Epithelial cell of proximal tubule (primary cell): Measurements from ENCODE around the gene KLK6. TPM values are rescaled to one million over a fixed set of nuclear protein-coding genes. Genes with fewer than 3 reads are reported as not detected.
"Not testable (repeated sequence)": the region's sequence is repeated elsewhere in the genome, so short reads cannot be mapped to it uniquely, and the experiment has no call there.

Experiments
- DNase-seq: peaks from one replicate; pipeline ENCODE4 v3.0.0-alpha.2; 2011; ENCODE audit warnings: low read depth
- H3K4me3 ChIP-seq: 2 replicates; pipeline ENCODE4 v1.5.1; 2011; ENCODE audit warnings: low read depth, mild to moderate bottlenecking, low read length
- CTCF ChIP-seq: conservative IDR thresholded peaks from 2 replicates; pipeline ENCODE4 v1.5.1; 2012; ENCODE audit warnings: low read depth, mild to moderate bottlenecking, low read length
- total RNA-seq: library from RNA; depleted of rRNA; stranded (reverse); fragments of >200 nt; gene quantifications from 2 replicates; pipeline ENCODE4 v1.2.3, GENCODE V29; 2015

Gene KLK6
- total RNA-seq, 1 donor from 2014 or later, result 32.2 TPM

GRCh38 chr19:50979758-50980157 is 10.4 kb upstream of the KLK6 start:
- TF ChIP-seq CTCF, result no peak
- no peak overlapping the region for H3K4me3 ChIP-seq
- DNase-seq, result no peak

GRCh38 chr19:50978772-50979390 is 9.5 kb upstream of the KLK6 start:
- DNase-seq, result no peak
- TF ChIP-seq CTCF, result no peak
- no peak overlapping the region for H3K4me3 ChIP-seq

DNA sequence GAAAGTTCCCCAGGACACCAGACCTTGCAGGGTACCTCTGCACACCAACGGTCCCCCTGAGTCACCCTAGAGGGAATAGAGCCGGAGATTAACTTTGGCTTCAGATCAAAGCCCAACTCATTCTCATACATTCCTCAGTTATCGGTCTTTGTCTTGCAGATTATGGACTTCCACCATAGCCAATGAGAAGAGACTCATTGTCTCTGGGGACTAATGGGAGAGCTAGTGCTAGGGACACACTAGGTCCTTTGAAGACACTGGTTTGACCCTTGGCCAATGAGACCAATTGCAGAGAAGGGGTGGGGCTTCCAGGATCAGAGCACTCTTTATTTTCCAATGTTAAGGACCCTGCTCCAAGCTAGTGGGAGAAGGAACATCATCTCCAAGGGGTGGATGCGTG is 8.2 kb upstream of the KLK6 start:
- TF ChIP-seq CTCF, result no peak
- DNase-seq, result no peak
- no peak overlapping the region for H3K4me3 ChIP-seq

GRCh38 chr19:50975766-50976165 is 6.4 kb upstream of the KLK6 start:
- no peak for DNase-seq
- TF ChIP-seq CTCF, result no peak
- no peak overlapping the region for H3K4me3 ChIP-seq

DNA sequence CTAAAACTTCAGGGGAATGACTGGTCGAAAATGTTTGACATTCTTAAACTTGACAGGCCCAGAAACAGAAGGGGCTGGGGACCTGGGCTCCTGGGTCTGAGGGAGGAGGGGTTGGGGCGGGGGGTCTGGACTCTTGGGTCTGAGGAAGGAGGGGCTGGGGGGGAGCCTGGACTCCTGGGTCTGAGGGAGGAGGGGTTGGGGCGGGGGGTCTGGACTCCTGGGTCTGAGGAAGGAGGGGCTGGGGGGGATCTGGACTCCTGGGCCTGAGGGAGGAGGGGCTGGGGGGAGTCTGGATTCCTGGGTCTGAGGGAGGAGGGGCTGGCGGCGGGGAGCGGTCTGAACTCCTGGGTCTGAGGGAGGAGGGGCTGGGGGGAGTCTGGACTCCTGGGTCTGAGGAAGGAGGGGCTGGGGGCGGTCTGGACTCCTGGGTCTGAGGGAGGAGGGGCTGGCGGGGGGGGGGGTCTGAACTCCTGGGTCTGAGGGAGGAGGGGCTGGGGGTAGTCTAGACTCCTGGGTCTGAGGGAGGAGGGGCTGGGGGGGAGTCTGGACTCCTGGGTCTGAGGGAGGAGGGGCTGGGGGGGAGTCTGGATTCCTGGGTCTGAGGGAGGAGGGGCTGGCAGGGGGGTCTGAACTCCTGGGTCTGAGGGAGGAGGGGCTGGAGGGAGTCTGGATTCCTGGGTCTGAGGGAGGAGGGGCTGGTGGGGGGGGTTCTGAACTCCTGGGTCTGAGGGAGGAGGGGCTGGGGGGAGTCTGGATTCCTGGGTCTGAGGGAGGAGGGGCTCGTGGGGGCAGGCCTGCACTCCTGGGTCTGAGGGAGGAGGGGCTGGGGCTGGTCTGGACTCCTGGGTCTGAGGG is 5.5 kb upstream of the KLK6 start:
- TF ChIP-seq CTCF, result no peak
- DNase-seq, result no peak
- no peak overlapping the region for H3K4me3 ChIP-seq

- no peak for TF ChIP-seq CTCF
- no peak for DNase-seq
- H3K4me3 ChIP-seq, result no peak overlapping the region
Observed at GRCh38 chr19:50972795-50973376, 3.5 kb upstream of the KLK6 start.

DNA sequence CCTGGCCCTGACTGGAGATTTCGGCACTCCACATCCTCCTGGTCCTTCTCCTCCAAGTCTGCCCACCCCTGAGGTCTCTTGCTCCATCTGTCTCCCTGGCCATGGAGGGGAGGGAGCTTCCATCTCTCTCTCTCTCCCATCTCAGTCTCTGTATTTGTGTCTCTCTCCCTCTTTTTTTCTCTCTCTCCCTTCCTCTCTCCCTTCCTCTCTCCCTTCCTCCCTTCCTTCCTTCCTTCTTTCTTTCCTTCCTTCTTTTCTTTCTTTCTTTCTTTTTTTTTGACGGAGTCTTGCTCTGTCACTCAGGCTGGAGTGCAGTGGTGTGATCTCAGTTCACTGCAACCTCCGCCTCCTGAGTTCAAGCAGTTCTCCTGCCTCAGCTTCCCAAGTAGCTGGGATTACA is 419 bp upstream of the KLK6 start:
- DNase-seq, H3K4me3 ChIP-seq: not testable (repeated sequence)
